Caco-2 (cell line): Measurements from ENCODE around the gene CNOT6L. TPM values are rescaled to one million over a fixed set of nuclear protein-coding genes. Genes with fewer than 3 reads are reported as not detected.

Experiments used
- BruUV-seq: library from RNA; stranded (reverse); fragments of 400-500 nt; replicated peaks from 2 replicates; lab custom pipeline; 2021; lab: Mats Ljungman, UMichigan
- CTCF ChIA-PET: fragments of 300-600 bp; sonication (Branson Sonifier 250); formaldehyde crosslinking; loops from one replicate; lab custom pipeline; 2022; ENCODE audit warnings: antibody characterized with exemption; lab: Charles Lee
- POLR2A ChIA-PET: fragments of 300-600 bp; sonication (Branson Sonifier 250); formaldehyde crosslinking; loops from one replicate; lab custom pipeline; 2022; ENCODE audit warnings: antibody characterized with exemption; lab: Charles Lee
- DNase-seq, 2 experiments: peaks; one replicate each; pipeline versions ENCODE4 v3.0.0 to v3.0.0-alpha.2; 2020 to 2022
- H3K27me3 ChIP-seq: replicated peaks from 2 replicates; pipeline ENCODE4 v1.6.0; 2011; ENCODE audit warnings: low read length; ENCODE audit not compliant: control insufficient read depth, insufficient read depth
- H3K36me3 ChIP-seq: 2 replicates; pipeline ENCODE4 v1.5.1; 2011; ENCODE audit warnings: low read length; ENCODE audit not compliant: control insufficient read depth, insufficient read depth
- H3K4me1 ChIP-seq: fragments of 250-450 bp; sonication (Bioruptor Pico); 2 replicates; pipeline ENCODE4 v1.5.1; 2020; ENCODE audit warnings: mild to moderate bottlenecking
- H3K4me3 ChIP-seq: 2 replicates; pipeline ENCODE4 v1.5.1; 2011; ENCODE audit warnings: low read depth, mild to moderate bottlenecking, control low read depth, low read length
- H3K9me3 ChIP-seq: fragments of 250-450 bp; sonication (Bioruptor Pico); 2 replicates; pipeline ENCODE4 v1.5.1; 2020; ENCODE audit warnings: mild to moderate bottlenecking, moderate library complexity
- H3K27ac Mint-ChIP-seq: one replicate; pipeline ENCODE4 v1.8.0; 2022; ENCODE audit warnings: mixed read lengths; ENCODE audit not compliant: unreplicated experiment
- H3K27me3 Mint-ChIP-seq: one replicate; pipeline ENCODE4 v1.8.0; 2022; ENCODE audit warnings: mixed read lengths; ENCODE audit not compliant: insufficient read depth, unreplicated experiment
- H3K36me3 Mint-ChIP-seq: one replicate; pipeline ENCODE4 v1.8.0; 2022; ENCODE audit warnings: mild to moderate bottlenecking, mixed read lengths; ENCODE audit not compliant: insufficient read depth, unreplicated experiment
- H3K4me1 Mint-ChIP-seq: one replicate; pipeline ENCODE4 v1.8.0; 2022; ENCODE audit warnings: low read depth, mixed read lengths; ENCODE audit not compliant: unreplicated experiment
- H3K4me3 Mint-ChIP-seq: one replicate; pipeline ENCODE4 v1.8.0; 2022; ENCODE audit warnings: mild to moderate bottlenecking, moderate library complexity, mixed read lengths; ENCODE audit not compliant: unreplicated experiment
- H3K9me3 Mint-ChIP-seq: one replicate; pipeline ENCODE4 v1.8.0; 2022; ENCODE audit warnings: mixed read lengths; ENCODE audit not compliant: unreplicated experiment
- intact Hi-C: fragments of 100-400 bp; cut with micrococcal nuclease; formaldehyde crosslinking; loops from one replicate; pipeline ENCODE4 v1.10.0; 2022; ENCODE audit not compliant: unreplicated experiment
- total RNA-seq: library from RNA; stranded (reverse); gene quantifications from 2 replicates; pipeline ENCODE4 v1.2.3, GENCODE V29; 2022
- TF ChIP-seq, protein P1 (sequence below), 2 experiments: fragments of 200-600 bp in 1 of 2; IDR thresholded peaks; 1 replicate in 1 of 2; 2 replicates in 1 of 2; pipeline versions ENCODE4 v1.5.1 to v1.8.0; 2011 to 2022; ENCODE audit warnings: antibody characterized with exemption in 1 of 2, control low read depth in 1 of 2, inconsistent platforms in 1 of 2, low read depth in 1 of 2, low read length in 1 of 2, mild to moderate bottlenecking in 1 of 2, moderate library complexity in 1 of 2; ENCODE audit not compliant: insufficient read depth in 1 of 2, severe bottlenecking in 1 of 2, unreplicated experiment in 1 of 2

The CNOT6L gene
- total RNA-seq, 1 experiment from 2014 or later, result 18.8 TPM

- no peak for DNase-seq
- no peaks in the 10 kb centered on the region for H3K27me3 Mint-ChIP-seq
- H3K4me1 Mint-ChIP-seq, result no peaks in the 10 kb centered on the region
- CTCF ChIA-PET, result no interaction called here
- Histone ChIP-seq H3K36me3 (no peaks in the 10 kb centered on the region), H3K9me3 (no peaks in the 10 kb centered on the region), H3K27me3 (no peaks in the 10 kb centered on the region), H3K4me1 (no peaks in the 10 kb centered on the region), H3K4me3 (no peak overlapping the region)
- no TSS peak for BruUV-seq
- no peak overlapping the region for H3K27ac Mint-ChIP-seq
- POLR2A ChIA-PET, result no interaction called here
- TF ChIP-seq, protein P1, sequence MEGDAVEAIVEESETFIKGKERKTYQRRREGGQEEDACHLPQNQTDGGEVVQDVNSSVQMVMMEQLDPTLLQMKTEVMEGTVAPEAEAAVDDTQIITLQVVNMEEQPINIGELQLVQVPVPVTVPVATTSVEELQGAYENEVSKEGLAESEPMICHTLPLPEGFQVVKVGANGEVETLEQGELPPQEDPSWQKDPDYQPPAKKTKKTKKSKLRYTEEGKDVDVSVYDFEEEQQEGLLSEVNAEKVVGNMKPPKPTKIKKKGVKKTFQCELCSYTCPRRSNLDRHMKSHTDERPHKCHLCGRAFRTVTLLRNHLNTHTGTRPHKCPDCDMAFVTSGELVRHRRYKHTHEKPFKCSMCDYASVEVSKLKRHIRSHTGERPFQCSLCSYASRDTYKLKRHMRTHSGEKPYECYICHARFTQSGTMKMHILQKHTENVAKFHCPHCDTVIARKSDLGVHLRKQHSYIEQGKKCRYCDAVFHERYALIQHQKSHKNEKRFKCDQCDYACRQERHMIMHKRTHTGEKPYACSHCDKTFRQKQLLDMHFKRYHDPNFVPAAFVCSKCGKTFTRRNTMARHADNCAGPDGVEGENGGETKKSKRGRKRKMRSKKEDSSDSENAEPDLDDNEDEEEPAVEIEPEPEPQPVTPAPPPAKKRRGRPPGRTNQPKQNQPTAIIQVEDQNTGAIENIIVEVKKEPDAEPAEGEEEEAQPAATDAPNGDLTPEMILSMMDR (IDR thresholded peaks at IDR 0.05; ENCODE audit: insufficient read depth in 1 of 2, low read depth in 1 of 2, low read length in 1 of 2, severe bottlenecking in 1 of 2, unreplicated experiment in 1 of 2), result no peak
- intact Hi-C loops, result no loop called here
- H3K4me3 Mint-ChIP-seq, result no peak overlapping the region
- H3K9me3 Mint-ChIP-seq, result no peaks in the 10 kb centered on the region
- H3K36me3 Mint-ChIP-seq, result no peaks in the 10 kb centered on the region
Observed at GRCh38 chr4:77745792-77746191, 73.4 kb downstream of the CNOT6L start.

DNA sequence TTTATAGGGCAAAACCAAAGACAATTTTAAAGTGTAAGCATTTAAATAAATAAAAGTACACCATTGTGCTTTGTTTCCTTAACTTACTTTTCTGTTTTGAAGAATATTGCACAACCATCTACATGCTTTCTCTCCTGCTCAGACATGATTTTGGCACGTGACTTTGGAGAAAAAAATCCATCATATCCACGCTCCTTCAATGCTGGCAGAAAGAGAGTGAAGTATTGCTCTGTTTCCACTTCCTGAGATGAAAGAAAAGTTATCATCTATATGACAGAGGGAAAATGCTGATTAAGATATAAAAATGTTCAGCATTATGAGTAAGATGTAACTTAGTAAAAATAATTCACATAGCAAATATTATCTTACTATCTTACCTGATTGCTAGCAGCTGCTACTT lies 77.1 kb downstream of the CNOT6L start:
- no peaks in the 10 kb centered on the region for H3K27me3 Mint-ChIP-seq
- intact Hi-C loops, result no loop called here
- DNase-seq, result no peak
- H3K4me3 Mint-ChIP-seq, result no peak overlapping the region
- Histone ChIP-seq H3K9me3 (no peaks in the 10 kb centered on the region), H3K36me3 (no peaks in the 10 kb centered on the region), H3K27me3 (no peaks in the 10 kb centered on the region), H3K4me3 (no peak overlapping the region), H3K4me1 (no peaks in the 10 kb centered on the region)
- no peaks in the 10 kb centered on the region for H3K4me1 Mint-ChIP-seq
- no peak overlapping the region for H3K27ac Mint-ChIP-seq
- no peaks in the 10 kb centered on the region for H3K36me3 Mint-ChIP-seq
- CTCF ChIA-PET, result no interaction called here
- BruUV-seq, result no TSS peak
- POLR2A ChIA-PET, result no interaction called here
- TF ChIP-seq, protein P1 (IDR thresholded peaks at IDR 0.05; ENCODE audit: insufficient read depth in 1 of 2, low read depth in 1 of 2, low read length in 1 of 2, severe bottlenecking in 1 of 2, unreplicated experiment in 1 of 2), result no peak
- H3K9me3 Mint-ChIP-seq, result no peaks in the 10 kb centered on the region

- TF ChIP-seq, protein P1 (IDR thresholded peaks at IDR 0.05; ENCODE audit: insufficient read depth in 1 of 2, low read depth in 1 of 2, low read length in 1 of 2, severe bottlenecking in 1 of 2, unreplicated experiment in 1 of 2), result no peak
- no peaks in the 10 kb centered on the region for H3K4me1 ChIP-seq
- no peak for DNase-seq
- Mint-ChIP-seq H3K36me3 (no peaks in the 10 kb centered on the region), H3K9me3 (no peaks in the 10 kb centered on the region), H3K27me3 (no peaks in the 10 kb centered on the region), H3K4me3 (no peak overlapping the region), H3K27ac (no peak overlapping the region), H3K4me1 (peaks cover 1% of the 10 kb centered on the region)
- ChIA-PET CTCF (no interaction called here), POLR2A (no interaction called here)
- H3K4me3 ChIP-seq, result no peak overlapping the region
- intact Hi-C loops, result no loop called here
- H3K36me3 ChIP-seq, result no peaks in the 10 kb centered on the region
- no TSS peak for BruUV-seq
- H3K27me3 ChIP-seq, result no peaks in the 10 kb centered on the region
- no peaks in the 10 kb centered on the region for H3K9me3 ChIP-seq
Observed at GRCh38 chr4:77740480-77740879, 78.7 kb downstream of the CNOT6L start.
